UCSD-AML1 (cell line): ENCODE data around the gene PARD3B.
"Not testable (repeated sequence)": the region's sequence is repeated elsewhere in the genome, so short reads cannot be mapped to it uniquely, and the experiment has no call there.

Experiments used
- DNase-seq: peaks from one replicate; lab custom pipeline; 2025; ENCODE audit not compliant: unreplicated experiment; lab: John Stamatoyannopoulos, UW

Gene PARD3B

DNA sequence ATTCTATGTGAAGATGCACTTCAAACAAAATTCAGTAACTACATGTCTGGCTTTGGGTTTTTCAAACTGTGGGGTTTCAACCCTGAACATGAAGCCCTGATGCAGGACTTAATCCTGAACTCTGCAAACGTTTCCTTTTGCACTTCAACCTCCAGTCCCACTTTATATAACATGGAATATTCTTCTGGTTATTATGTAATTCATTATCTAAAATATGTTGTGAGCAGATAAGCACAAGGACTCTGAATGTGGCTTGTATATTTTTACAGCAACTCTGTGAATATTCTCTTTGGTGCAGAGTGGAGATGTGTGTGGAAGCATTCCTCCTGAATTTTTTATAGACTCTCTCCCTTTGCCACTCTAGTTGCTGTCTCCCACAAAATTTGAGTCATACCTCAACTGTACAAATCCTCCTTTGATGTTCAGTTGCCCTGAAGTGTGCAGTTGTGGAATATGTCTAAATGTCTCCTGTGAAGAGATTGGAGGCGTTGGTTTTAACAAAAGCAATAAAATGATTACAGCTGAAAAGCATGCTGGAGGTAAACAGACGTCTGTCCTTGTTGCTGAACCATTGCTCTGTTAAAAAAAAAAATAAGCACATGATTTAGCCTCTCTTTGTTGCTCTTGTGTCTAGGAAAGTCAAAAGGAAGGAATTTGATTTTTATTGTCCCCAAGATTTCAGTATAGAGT, 931.9 kb downstream of the PARD3B start:
- no peak for DNase-seq

GRCh38 chr2:205481861-205482260, 936.6 kb downstream of the PARD3B start:
- DNase-seq = no peak

- DNase-seq = no peak
Measured at GRCh38 chr2:205482399-205483081, 937.3 kb downstream of the PARD3B start.

GRCh38 chr2:205483095-205483494, 937.8 kb downstream of the PARD3B start:
- DNase-seq = no peak

- no peak for DNase-seq
Measured at GRCh38 chr2:205484215-205484614, 938.9 kb downstream of the PARD3B start.

DNA sequence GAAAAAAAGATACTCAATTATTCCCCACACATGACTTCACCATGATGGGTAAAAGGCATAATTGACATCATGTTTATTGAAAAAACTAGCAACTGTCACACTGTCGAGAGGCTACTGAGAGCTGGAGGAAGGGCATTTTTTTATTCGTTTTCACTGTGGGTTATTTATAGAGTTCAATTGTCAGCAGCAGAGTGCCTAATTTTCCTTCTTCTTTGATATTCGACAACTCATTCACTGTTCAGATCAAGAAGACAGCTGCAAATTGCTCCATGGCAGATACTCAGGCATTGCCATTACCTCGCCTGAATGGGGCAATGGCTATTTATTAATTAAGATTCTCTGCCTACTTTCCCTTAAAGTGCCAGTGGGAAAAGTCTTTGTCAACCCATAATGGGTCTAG, 939.5 kb downstream of the PARD3B start:
- DNase-seq = no peak

- not testable (repeated sequence) for DNase-seq
Measured at GRCh38 chr2:205493528-205493927, 948.3 kb downstream of the PARD3B start.

- no peak for DNase-seq
Measured at GRCh38 chr2:205494537-205495235, 949.4 kb downstream of the PARD3B start.

- DNase-seq = no peak
Measured at GRCh38 chr2:205495819-205496218, 950.5 kb downstream of the PARD3B start.

DNA sequence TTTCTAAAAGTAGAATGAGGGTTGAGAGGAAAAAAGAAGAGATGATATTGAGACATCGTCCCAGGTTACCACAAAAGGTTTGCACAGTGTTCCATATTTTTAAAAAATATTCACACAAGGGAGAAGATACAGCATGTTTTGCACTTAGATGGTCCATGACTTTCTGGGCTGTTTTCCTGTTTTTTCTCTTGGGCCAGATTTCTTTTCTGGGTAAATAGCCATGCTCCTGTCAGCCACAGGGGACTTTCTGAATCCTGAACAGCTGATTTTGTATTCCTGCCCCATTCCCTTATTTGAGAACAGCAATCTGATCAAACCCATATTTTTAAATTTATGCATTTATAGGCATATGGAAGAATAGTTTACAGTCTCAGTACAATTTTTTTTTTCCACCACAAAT, 951.1 kb downstream of the PARD3B start:
- DNase-seq = no peak

DNA sequence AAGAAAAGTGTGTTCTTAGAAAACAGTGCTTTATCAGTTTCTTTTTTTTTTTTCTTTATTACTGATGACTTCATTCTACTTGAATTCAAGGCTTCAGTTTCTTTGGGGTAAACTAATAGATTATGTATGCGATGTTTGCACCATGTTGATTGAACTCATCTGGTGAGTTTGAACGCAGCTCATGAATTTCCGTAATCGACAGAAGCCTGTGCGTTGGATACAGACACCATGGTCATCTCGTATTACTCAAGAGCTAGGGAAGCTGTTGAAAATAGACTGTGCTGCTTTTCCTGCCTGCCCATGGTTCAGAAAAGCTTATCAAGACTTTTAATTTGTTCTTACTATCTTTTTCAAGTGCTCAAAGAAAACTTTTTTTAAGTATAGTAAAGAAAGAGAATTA, 951.5 kb downstream of the PARD3B start:
- DNase-seq = no peak

- DNase-seq = no peak
Measured at GRCh38 chr2:205499006-205499405, 953.7 kb downstream of the PARD3B start.

DNA sequence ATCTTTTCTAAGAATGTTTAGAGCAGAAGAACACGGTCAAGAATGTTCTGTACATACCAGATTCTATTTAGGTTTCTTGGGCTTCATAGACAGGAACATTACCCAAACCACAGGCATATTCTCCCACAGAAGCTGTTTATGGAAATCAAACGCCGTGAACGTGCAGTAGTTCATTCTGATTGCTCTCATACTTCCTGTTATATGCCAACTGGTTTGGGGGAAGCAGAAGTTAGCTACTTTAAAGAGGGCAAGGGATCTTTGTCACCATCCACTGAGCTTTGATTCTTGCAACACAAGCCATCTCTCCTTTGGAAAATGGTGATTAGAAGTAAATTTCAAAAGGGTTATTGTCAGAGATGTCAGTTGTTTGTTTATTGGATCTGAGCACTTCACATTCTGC, 954.8 kb downstream of the PARD3B start:
- no peak for DNase-seq

- DNase-seq = no peak
Measured at GRCh38 chr2:205500951-205501350, 955.7 kb downstream of the PARD3B start.

- no peak for DNase-seq
Measured at GRCh38 chr2:205501826-205502225, 956.6 kb downstream of the PARD3B start.

DNA sequence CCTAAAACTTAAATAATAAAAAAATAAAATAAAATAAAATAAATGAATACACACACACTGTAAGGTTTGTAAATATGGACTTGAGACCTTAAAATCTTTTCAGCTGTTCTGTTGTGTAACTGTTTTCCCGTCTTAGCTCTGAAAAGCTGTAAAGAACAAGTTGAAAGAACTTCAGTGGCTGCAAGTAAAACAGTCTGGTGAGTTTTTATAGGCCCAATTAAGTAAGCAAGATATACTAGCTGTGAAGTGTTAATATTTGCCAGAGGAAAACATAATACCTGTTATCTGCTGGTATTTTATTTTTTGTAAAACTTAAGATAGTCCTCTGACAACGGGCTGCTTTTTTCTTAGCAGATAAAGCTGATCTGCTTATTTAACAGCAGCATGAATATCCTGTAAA, 960.1 kb downstream of the PARD3B start:
- no peak for DNase-seq

GRCh38 chr2:205509655-205510054, 964.4 kb downstream of the PARD3B start:
- no peak for DNase-seq

GRCh38 chr2:205510345-205510744, 965.1 kb downstream of the PARD3B start:
- no peak for DNase-seq

DNA sequence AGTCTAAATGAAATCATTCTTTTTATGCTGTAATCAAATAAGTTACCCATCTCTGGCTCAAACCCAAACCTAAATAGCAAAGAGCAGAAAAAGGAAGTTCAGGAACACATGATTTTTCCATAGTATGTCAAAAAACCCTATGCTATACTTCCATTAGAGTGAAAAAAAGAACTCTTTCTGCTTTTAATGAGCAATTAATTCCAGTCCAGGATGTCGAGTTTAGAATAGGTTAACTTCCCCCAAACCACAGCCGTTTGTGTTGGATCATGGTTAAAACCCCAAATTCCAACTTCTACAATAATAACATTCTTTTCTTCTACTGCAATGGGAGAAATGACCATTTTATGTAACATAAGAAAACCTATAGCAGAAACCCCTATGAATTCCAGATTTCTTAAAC, 965.9 kb downstream of the PARD3B start:
- DNase-seq = no peak

DNA sequence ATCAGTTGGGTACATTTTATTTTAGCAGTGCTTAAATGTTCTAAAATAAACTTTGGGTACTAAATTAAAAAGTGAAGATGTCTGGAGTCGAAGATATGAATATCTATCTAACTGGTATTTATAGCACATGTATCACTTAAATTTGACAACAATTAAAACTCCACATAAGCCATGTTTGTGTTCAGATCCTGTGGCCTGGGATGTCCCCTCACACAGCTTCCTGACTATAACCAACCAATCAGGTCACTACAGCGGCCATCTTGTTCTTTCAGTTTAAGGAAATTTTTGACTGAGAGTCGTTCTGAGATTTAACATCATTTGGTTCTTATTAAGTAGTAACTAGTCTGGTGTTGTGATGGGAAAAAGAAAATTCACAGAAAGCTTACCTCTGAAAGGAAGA, 966.4 kb downstream of the PARD3B start:
- DNase-seq = no peak

DNA sequence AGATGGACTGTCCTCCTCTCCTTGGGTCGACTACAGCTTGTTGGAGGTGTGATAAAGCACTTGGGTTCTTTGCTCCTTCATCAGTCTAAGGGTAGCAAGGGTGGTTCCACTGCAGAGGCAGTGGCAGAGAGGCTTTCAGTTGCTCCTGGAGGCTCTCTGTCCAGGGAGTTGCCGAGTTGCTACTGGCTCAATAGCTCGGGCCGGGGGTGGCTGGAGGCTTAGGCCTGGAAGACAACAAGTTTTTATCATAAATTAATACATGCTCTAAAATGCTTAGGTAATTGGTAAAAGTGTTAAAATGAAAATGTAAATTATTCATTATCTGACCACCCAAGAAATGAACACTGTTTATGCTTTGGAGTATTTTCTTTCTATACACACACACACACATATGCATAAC, 975.0 kb downstream of the PARD3B start:
- no peak for DNase-seq

DNA sequence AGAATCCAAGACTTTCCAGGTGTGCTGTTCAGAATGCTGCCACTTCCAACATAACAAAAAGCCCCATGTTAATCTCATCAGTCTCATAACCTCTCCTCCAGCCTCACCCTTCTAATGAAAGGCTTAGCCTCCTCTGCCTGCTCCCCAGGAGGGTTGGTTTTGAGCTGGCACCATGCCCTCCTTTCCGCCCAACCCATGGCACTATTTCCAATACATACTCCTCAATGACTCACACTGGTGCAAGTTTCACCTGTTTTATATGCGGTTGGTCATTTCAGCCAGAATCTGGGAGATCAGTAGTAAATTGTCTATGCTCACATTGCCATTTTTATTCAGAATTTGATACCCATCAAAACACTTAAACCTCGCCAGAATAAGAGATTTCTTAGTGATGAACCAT, 979.4 kb downstream of the PARD3B start:
- DNase-seq = no peak
